ENCODE results near the gene PPIA.

The PPIA gene

DNA sequence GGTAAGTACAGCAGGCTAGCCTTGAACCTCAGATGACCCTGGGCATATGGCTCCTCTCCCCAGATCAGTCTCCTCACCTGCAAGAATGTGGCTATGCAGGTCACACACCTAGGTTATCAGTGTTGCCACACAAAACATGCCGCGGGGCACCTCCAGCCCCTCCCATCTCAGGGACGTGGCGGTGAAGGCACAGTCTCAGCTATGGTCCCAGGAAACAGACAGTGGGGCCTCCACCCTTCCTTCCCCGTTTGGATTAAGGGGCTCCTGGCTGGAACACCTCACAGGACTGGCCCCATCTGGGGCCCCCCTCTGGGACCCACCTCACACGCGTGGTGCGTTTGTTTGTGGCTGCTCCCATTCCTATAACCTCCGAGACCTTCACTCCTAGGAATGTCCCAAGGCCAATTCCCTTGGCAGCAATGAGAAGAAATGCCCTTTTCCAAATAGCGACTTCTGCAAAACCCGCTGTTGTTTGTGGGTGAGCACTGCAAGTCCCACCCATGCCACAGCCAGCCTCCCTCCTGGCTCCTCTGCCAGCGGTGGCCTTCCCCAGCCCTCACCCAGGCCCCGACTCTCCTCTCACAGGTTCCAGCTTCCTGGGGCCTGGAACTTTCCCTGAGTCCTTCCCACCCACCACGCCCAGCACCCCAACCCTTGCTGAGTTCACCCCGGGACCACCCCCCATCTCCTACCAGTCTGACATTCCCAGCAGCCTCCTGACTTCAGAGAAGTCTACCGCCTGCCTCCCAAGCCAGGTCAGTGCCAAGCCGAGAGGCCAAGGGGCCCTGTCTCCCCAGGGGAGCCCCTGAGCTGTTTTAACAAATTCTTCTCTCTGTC is 30.7 kb upstream of the PPIA start:
- TF ChIP-seq SUZ12 (IDR thresholded peaks at IDR 0.05; ENCODE audit: extremely low read depth, insufficient read depth, insufficient read length) (no peak), YY1 (IDR thresholded peaks at IDR 0.05; ENCODE audit: insufficient read depth, insufficient read length) (no peak), ZNF274 (IDR thresholded peaks at IDR 0.05; ENCODE audit: low read depth, low read length) (no peak)
- Histone ChIP-seq H3K27me3 (ENCODE audit: insufficient read depth, insufficient read length) (no peaks in the 10 kb centered on the region), H3K9me3 (ENCODE audit: insufficient read depth, low read length) (no peaks in the 10 kb centered on the region), H3K4me1 (ENCODE audit: insufficient read depth, insufficient read length) (peaks cover 19% of the 10 kb centered on the region), H3K9ac (ENCODE audit: insufficient read length, low read depth) (no peak overlapping the region), H3K36me3 (ENCODE audit: insufficient read depth, insufficient read length, low read length) (peaks cover 88% of the 10 kb centered on the region), H3K4me3 (ENCODE audit: insufficient read length, low read depth) (no peak overlapping the region)
- no peak for DNase-seq (ENCODE audit: low read depth, low spot score)

DNA sequence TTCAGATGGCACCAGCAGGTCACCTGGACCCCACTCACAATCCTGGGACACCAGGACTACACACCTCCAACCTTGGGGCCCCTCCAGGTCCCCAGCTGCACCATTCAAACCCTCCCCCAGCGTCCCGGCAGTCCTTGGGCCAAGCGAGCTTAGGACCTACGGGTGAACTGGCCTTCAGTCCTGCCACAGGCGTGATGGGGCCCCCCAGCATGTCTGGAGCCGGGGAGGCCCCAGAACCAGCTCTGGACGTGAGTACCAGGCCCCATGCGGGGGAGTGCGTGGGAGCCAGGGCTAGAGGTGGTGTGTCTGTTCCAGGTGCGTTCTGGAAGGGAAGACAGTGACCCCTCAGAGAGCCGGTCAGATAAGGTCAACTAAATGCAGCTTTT is 30.1 kb upstream of the PPIA start:
- TF ChIP-seq YY1 (IDR thresholded peaks at IDR 0.05; ENCODE audit: insufficient read depth, insufficient read length) (no peak), SUZ12 (IDR thresholded peaks at IDR 0.05; ENCODE audit: extremely low read depth, insufficient read depth, insufficient read length) (no peak), ZNF274 (IDR thresholded peaks at IDR 0.05; ENCODE audit: low read depth, low read length) (no peak)
- no peak for DNase-seq (ENCODE audit: low read depth, low spot score)
- Histone ChIP-seq H3K9ac (ENCODE audit: insufficient read length, low read depth) (no peak overlapping the region), H3K9me3 (ENCODE audit: insufficient read depth, low read length) (no peaks in the 10 kb centered on the region), H3K36me3 (ENCODE audit: insufficient read depth, insufficient read length, low read length) (peaks cover 82% of the 10 kb centered on the region), H3K4me1 (ENCODE audit: insufficient read depth, insufficient read length) (peaks cover 20% of the 10 kb centered on the region), H3K27me3 (ENCODE audit: insufficient read depth, insufficient read length) (no peaks in the 10 kb centered on the region), H3K4me3 (ENCODE audit: insufficient read length, low read depth) (no peak overlapping the region)

DNA sequence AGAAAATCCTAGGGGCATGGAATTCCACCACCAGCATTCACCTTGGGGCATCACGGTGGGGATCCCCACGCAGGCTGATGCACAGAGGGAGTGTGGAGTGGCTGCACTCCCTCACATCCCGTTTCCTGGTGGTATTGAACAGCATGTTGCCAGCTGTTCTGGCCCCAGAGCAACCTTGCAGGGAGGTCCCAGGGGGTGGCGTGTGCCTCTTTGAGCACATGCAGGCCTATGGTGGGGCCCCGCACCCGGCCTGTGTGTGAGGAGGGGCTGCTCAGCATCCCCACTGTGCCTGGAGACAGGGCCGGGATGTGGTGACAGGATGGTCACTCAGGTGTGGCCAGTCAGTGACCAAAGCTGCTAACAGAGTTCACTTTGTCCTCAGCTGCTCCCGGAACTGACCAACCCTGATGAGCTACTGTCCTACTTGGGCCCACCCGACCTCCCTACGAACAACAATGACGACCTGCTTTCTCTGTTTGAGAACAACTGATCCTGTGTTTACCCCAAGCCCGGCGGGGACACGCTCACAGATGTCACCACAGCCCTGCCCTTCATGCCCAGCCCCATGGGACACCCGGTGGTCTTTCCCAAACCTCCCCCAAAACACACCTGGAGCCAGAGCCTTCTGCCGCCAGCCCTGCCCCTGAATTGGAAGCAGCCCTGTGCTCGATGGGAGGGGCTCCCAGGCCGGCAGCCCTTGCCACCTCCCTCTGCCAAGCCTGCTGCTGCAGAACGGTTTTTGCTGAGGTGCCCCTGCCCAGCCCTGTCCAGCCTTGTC is 29.2 kb upstream of the PPIA start:
- DNase-seq (ENCODE audit: low read depth, low spot score), result no peak
- Histone ChIP-seq H3K36me3 (ENCODE audit: insufficient read depth, insufficient read length, low read length) (peaks cover 73% of the 10 kb centered on the region), H3K9me3 (ENCODE audit: insufficient read depth, low read length) (no peaks in the 10 kb centered on the region), H3K27me3 (ENCODE audit: insufficient read depth, insufficient read length) (no peaks in the 10 kb centered on the region), H3K4me1 (ENCODE audit: insufficient read depth, insufficient read length) (peaks cover 21% of the 10 kb centered on the region), H3K9ac (ENCODE audit: insufficient read length, low read depth) (no peak overlapping the region), H3K4me3 (ENCODE audit: insufficient read length, low read depth) (no peak overlapping the region)
- TF ChIP-seq SUZ12 (IDR thresholded peaks at IDR 0.05; ENCODE audit: extremely low read depth, insufficient read depth, insufficient read length) (no peak), ZNF274 (IDR thresholded peaks at IDR 0.05; ENCODE audit: low read depth, low read length) (no peak), YY1 (IDR thresholded peaks at IDR 0.05; ENCODE audit: insufficient read depth, insufficient read length) (no peak)

DNA sequence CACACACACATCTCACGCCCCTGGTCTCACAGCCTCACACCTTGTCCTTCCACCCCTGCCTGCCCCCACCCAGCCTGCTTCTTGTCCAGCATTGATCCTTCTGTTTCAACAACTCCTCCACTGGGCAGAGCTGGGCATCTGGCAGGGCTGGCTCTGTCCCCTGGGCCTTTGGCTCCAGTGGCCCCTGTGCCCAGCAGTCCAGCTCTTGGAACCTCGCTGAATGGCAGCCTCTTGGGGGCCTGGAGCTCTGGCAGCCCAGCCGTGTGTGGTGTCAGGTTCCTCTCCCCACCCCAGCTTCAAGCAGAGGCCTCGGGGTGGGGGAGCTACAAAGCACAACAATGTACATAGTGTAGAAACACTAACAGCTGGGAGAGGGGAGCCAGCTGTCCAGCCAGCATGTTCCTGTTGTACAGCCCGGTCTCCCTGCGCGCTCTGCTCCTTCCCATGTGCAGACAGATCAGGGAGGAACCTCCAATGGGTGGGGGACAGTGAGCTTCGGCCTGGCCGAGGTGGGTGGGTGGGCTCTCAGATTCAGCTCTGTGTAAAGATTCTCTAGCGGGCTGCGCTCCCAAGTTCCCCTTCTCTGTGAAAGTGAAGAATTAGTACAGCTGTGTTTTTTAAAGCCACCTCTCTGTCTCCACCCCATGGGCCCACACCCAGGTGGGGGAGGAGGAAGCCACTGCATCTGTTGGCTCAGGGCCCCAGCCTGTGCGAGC is 28.4 kb upstream of the PPIA start:
- Histone ChIP-seq H3K27me3 (ENCODE audit: insufficient read depth, insufficient read length) (no peaks in the 10 kb centered on the region), H3K36me3 (ENCODE audit: insufficient read depth, insufficient read length, low read length) (peaks cover 65% of the 10 kb centered on the region), H3K4me1 (ENCODE audit: insufficient read depth, insufficient read length) (peaks cover 23% of the 10 kb centered on the region), H3K4me3 (ENCODE audit: insufficient read length, low read depth) (no peak overlapping the region), H3K9me3 (ENCODE audit: insufficient read depth, low read length) (no peaks in the 10 kb centered on the region), H3K9ac (ENCODE audit: insufficient read length, low read depth) (peak overlapping the region; percentile 21)
- DNase-seq (ENCODE audit: low read depth, low spot score), result no peak
- TF ChIP-seq SUZ12 (IDR thresholded peaks at IDR 0.05; ENCODE audit: extremely low read depth, insufficient read depth, insufficient read length) (no peak), ZNF274 (IDR thresholded peaks at IDR 0.05; ENCODE audit: low read depth, low read length) (no peak), YY1 (IDR thresholded peaks at IDR 0.05; ENCODE audit: insufficient read depth, insufficient read length) (no peak)

DNA sequence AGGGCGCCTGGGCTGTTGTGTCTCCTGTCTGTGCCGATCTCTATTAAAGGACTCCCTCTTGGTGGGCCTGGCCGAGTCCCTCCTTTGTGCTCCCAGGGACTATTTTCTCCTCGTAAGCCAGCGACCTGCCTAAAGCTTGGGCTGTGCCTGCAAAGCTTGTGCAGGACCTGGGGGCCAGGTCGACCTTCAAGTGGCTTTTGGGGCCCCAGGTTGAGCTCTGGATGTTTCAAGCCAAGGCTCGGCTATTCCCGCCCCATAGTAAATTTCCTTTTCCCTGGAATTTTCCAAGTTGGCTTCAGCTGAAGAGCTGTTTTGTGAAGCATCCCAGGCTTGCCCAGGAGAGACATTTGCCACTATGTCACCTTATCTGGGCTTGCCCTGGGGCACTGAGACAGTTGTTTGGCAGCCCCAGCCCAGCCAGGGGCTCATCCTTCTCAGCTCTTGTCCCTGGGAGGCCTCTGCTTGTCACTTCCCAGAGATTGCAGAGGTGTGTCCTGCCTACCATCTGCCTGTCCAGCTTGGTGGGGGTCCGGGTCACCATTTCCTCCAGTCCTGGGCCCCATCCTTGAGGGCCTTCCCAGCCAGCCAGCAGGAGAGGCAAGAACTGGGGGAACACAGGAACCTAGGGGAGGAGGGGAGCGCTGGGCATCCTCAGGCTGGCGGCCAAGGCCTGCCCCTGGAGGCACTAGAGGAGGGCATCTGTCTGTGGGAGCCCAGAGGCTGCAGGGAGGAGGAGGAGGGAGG is 27.7 kb upstream of the PPIA start:
- Histone ChIP-seq H3K27me3 (ENCODE audit: insufficient read depth, insufficient read length) (no peaks in the 10 kb centered on the region), H3K4me3 (ENCODE audit: insufficient read length, low read depth) (no peak overlapping the region), H3K36me3 (ENCODE audit: insufficient read depth, insufficient read length, low read length) (peaks cover 58% of the 10 kb centered on the region), H3K9me3 (ENCODE audit: insufficient read depth, low read length) (no peaks in the 10 kb centered on the region), H3K9ac (ENCODE audit: insufficient read length, low read depth) (peak overlapping the region; percentile 36), H3K4me1 (ENCODE audit: insufficient read depth, insufficient read length) (peaks cover 23% of the 10 kb centered on the region)
- TF ChIP-seq YY1 (IDR thresholded peaks at IDR 0.05; ENCODE audit: insufficient read depth, insufficient read length) (no peak), SUZ12 (IDR thresholded peaks at IDR 0.05; ENCODE audit: extremely low read depth, insufficient read depth, insufficient read length) (no peak), ZNF274 (IDR thresholded peaks at IDR 0.05; ENCODE audit: low read depth, low read length) (no peak)
- no peak for DNase-seq (ENCODE audit: low read depth, low spot score)

DNA sequence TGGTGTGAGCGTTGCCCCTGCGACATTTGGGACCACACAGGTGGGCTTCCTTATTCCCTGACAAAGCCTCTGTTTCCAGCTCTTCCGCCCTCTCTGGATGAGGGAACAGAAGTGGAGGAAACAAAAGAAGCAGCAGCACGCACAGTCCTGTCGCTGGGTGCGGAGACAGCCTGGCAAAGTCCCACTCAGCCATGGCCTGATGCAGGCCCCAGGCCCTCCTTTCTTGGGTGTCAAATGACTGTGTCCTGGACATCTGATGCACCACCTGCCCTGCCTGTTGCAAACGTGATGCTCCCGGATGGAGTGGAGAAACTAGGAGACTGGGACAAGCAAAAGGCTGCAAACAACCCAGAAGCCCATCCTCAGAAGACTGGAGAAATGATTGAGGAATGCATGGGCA is 27.1 kb upstream of the PPIA start:
- Histone ChIP-seq H3K9me3 (ENCODE audit: insufficient read depth, low read length) (no peaks in the 10 kb centered on the region), H3K4me1 (ENCODE audit: insufficient read depth, insufficient read length) (peaks cover 23% of the 10 kb centered on the region), H3K36me3 (ENCODE audit: insufficient read depth, insufficient read length, low read length) (peaks cover 52% of the 10 kb centered on the region), H3K4me3 (ENCODE audit: insufficient read length, low read depth) (no peak overlapping the region), H3K9ac (ENCODE audit: insufficient read length, low read depth) (peak overlapping the region; percentile 36), H3K27me3 (ENCODE audit: insufficient read depth, insufficient read length) (no peaks in the 10 kb centered on the region)
- TF ChIP-seq ZNF274 (IDR thresholded peaks at IDR 0.05; ENCODE audit: low read depth, low read length), result no peak
- no peak for TF ChIP-seq YY1 (IDR thresholded peaks at IDR 0.05; ENCODE audit: insufficient read depth, insufficient read length)
- TF ChIP-seq SUZ12 (IDR thresholded peaks at IDR 0.05; ENCODE audit: extremely low read depth, insufficient read depth, insufficient read length), result no peak
- no peak for DNase-seq (ENCODE audit: low read depth, low spot score)

All from NT2/D1 (cell line).